NOMO-1 (cell line): ENCODE measurements around the gene RANBP10.
"Not testable (repeated sequence)": the region's sequence is repeated elsewhere in the genome, so short reads cannot be mapped to it uniquely, and the experiment has no call there.

Experiments
- DNase-seq, 2 experiments: peaks; one replicate each; lab custom pipeline; 2025; ENCODE audit not compliant: unreplicated experiment in 2 of 2; lab: John Stamatoyannopoulos, UW

The RANBP10 gene

GRCh38 chr16:67719048-67719777 is 87.1 kb downstream of the RANBP10 start, which contains the start of gene GFOD2:
GFOD2 (minus strand) TSS chr16:67719316; CDS start chr16:67685715, 33,601 bp downstream.
- peak; percentile 83 to 93 for DNase-seq

GRCh38 chr16:67718668-67719047 is 87.7 kb downstream of the RANBP10 start:
- DNase-seq: no peak

- no peak for DNase-seq
Observed at GRCh38 chr16:67716097-67716496, 90.3 kb downstream of the RANBP10 start.

GRCh38 chr16:67714522-67714921 is 91.8 kb downstream of the RANBP10 start:
- no peak for DNase-seq

- DNase-seq: peak; percentile 47 to 65
Observed at GRCh38 chr16:67713647-67714273, 92.6 kb downstream of the RANBP10 start.

GRCh38 chr16:67710607-67711006 is 95.8 kb downstream of the RANBP10 start:
- DNase-seq: no peak

- no peak for DNase-seq
Observed at GRCh38 chr16:67709050-67709449, 97.3 kb downstream of the RANBP10 start.

GRCh38 chr16:67708368-67708771 is 98.0 kb downstream of the RANBP10 start:
- no peak for DNase-seq

- DNase-seq: no peak
Observed at GRCh38 chr16:67707790-67708189, 98.6 kb downstream of the RANBP10 start.

- no peak for DNase-seq
Observed at GRCh38 chr16:67707210-67707609, 99.2 kb downstream of the RANBP10 start.

GRCh38 chr16:67704110-67704509 is 102.2 kb downstream of the RANBP10 start:
- no peak for DNase-seq

- DNase-seq: no peak
Observed at GRCh38 chr16:67703626-67704025, 102.7 kb downstream of the RANBP10 start.

- no peak for DNase-seq
Observed at GRCh38 chr16:67702130-67702529, 104.2 kb downstream of the RANBP10 start.

GRCh38 chr16:67701420-67701819 is 104.9 kb downstream of the RANBP10 start:
- DNase-seq: no peak

GRCh38 chr16:67699265-67699664 is 107.1 kb downstream of the RANBP10 start:
- no peak for DNase-seq

- peak in 1 of 2 experiments; percentile 23 for DNase-seq
Observed at GRCh38 chr16:67697422-67698185, 108.8 kb downstream of the RANBP10 start.

GRCh38 chr16:67694611-67695010 is 111.7 kb downstream of the RANBP10 start:
- no peak for DNase-seq

GRCh38 chr16:67693517-67694285 is 112.7 kb downstream of the RANBP10 start:
- DNase-seq: not testable (repeated sequence)

- DNase-seq: no peak
Observed at GRCh38 chr16:67685388-67686112, 120.8 kb downstream of the RANBP10 start.

GRCh38 chr16:67683767-67684166 is 122.6 kb downstream of the RANBP10 start:
- no peak for DNase-seq
